ENCODE data around the gene RGMB.

DNA sequence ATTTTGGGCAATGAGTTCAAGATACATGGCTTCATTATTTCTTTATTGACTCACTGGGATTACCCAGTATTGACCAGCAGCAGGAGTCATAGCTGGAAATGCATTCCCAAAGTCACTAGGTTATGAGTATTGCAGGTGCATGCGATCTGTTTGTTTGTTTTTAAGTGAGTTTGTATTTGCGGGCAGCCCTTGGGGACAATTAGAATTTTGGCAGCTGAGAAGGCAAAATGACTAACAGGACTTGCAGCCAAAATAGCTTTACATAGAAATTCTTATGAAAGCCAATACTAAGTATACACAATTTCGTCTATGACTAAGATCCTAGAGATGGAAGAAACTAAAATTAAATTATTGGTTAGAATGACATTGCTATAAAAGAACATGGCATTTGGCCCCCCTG lies 18.1 kb upstream of the RGMB start:
- TF ChIP-seq, protein P1, sequence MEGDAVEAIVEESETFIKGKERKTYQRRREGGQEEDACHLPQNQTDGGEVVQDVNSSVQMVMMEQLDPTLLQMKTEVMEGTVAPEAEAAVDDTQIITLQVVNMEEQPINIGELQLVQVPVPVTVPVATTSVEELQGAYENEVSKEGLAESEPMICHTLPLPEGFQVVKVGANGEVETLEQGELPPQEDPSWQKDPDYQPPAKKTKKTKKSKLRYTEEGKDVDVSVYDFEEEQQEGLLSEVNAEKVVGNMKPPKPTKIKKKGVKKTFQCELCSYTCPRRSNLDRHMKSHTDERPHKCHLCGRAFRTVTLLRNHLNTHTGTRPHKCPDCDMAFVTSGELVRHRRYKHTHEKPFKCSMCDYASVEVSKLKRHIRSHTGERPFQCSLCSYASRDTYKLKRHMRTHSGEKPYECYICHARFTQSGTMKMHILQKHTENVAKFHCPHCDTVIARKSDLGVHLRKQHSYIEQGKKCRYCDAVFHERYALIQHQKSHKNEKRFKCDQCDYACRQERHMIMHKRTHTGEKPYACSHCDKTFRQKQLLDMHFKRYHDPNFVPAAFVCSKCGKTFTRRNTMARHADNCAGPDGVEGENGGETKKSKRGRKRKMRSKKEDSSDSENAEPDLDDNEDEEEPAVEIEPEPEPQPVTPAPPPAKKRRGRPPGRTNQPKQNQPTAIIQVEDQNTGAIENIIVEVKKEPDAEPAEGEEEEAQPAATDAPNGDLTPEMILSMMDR (IDR thresholded peaks at IDR 0.05) = no peak
- TF ChIP-seq POLR2A (IDR thresholded peaks at IDR 0.05) (no peak), EP300 (IDR thresholded peaks at IDR 0.05) (no peak), POLR2AphosphoS5 (IDR thresholded peaks at IDR 0.05) (no peak)

Measured in gastroesophageal sphincter (tissue), 3 donors.